ENCODE results near the gene GREB1. TPM values are rescaled to one million over a fixed set of nuclear protein-coding genes. Genes with fewer than 3 reads are reported as not detected.

Gene GREB1
- total and polyA plus RNA-seq, 2 of the 13 experiments (the other 11 are each of a cell fraction or from before 2014, with no cell fraction given): 31.3 to 61.2 TPM

DNA sequence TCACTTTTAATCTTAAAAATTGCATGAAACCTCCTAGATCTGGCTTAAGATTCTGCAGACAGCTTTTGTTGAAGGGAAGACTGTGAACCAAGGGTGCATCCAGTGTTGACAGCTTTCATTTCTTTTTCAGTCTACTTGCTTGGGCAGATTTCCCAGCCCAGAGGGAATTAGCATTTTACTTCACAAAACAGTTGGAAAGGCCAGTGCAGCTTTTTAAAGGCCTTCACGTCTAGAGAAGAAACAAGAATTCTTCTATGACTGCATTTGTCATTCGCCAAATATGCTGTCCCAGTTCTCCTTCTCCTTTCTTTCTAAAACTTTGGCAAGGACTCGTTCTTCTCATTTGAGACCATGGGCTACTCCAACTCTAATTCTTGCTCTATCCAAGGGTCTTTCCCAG is 118.7 kb downstream of the GREB1 start:
- WGBS (ENCODE audit: low lambda C conversion rate): 25% methylated on average over 3 of the region's 3 CpGs
- no peaks in the 10 kb centered on the region for H3K79me2 ChIP-seq (ENCODE audit: insufficient read depth, low read length)
- no peak overlapping the region for H3K27ac ChIP-seq (ENCODE audit: extremely low read length, insufficient read depth, low read length)
- no peak for TF ChIP-seq KLF11 (CRISPR knock-in tag; IDR thresholded peaks at IDR 0.05)
- TF ChIP-seq, protein P1, sequence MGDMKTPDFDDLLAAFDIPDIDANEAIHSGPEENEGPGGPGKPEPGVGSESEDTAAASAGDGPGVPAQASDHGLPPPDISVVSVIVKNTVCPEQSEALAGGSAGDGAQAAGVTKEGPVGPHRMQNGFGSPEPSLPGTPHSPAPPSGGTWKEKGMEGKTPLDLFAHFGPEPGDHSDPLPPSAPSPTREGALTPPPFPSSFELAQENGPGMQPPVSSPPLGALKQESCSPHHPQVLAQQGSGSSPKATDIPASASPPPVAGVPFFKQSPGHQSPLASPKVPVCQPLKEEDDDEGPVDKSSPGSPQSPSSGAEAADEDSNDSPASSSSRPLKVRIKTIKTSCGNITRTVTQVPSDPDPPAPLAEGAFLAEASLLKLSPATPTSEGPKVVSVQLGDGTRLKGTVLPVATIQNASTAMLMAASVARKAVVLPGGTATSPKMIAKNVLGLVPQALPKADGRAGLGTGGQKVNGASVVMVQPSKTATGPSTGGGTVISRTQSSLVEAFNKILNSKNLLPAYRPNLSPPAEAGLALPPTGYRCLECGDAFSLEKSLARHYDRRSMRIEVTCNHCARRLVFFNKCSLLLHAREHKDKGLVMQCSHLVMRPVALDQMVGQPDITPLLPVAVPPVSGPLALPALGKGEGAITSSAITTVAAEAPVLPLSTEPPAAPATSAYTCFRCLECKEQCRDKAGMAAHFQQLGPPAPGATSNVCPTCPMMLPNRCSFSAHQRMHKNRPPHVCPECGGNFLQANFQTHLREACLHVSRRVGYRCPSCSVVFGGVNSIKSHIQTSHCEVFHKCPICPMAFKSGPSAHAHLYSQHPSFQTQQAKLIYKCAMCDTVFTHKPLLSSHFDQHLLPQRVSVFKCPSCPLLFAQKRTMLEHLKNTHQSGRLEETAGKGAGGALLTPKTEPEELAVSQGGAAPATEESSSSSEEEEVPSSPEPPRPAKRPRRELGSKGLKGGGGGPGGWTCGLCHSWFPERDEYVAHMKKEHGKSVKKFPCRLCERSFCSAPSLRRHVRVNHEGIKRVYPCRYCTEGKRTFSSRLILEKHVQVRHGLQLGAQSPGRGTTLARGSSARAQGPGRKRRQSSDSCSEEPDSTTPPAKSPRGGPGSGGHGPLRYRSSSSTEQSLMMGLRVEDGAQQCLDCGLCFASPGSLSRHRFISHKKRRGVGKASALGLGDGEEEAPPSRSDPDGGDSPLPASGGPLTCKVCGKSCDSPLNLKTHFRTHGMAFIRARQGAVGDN (CRISPR knock-in tag; IDR thresholded peaks at IDR 0.05): no peak
- no peak for TF ChIP-seq AGO1 (IDR thresholded peaks at IDR 0.05; ENCODE audit: low read depth, low read length, poor library complexity, severe bottlenecking)
- TF ChIP-seq NR2F2 (IDR thresholded peaks at IDR 0.05; ENCODE audit: borderline replicate concordance, low read depth): no peak
- TF ChIP-seq, protein P2, sequence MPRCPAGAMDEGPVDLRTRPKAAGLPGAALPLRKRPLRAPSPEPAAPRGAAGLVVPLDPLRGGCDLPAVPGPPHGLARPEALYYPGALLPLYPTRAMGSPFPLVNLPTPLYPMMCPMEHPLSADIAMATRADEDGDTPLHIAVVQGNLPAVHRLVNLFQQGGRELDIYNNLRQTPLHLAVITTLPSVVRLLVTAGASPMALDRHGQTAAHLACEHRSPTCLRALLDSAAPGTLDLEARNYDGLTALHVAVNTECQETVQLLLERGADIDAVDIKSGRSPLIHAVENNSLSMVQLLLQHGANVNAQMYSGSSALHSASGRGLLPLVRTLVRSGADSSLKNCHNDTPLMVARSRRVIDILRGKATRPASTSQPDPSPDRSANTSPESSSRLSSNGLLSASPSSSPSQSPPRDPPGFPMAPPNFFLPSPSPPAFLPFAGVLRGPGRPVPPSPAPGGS (CRISPR knock-in tag; IDR thresholded peaks at IDR 0.05): no peak
- no peak for TF ChIP-seq ZMYM3 (CRISPR knock-in tag; IDR thresholded peaks at IDR 0.05)
- H3K36me3 ChIP-seq (replicated peaks in 1 of 2; ENCODE audit: control insufficient read depth in 1 of 2, insufficient read depth in 2 of 2, low read length in 2 of 2): no peaks in the 10 kb centered on the region
- BruUV-seq (replicated peaks): no TSS peak
- FAIRE-seq: no peak
- DNase-seq (ENCODE audit: low spot score): no peak
- H3K4me3 ChIP-seq (replicated peaks in 1 of 3; ENCODE audit: insufficient read depth in 1 of 3, low read depth in 2 of 3, low read length in 3 of 3): no peak overlapping the region
- H3K4me2 ChIP-seq (ENCODE audit: low read depth, low read length): no peak overlapping the region
- no peaks in the 10 kb centered on the region for H4K20me1 ChIP-seq (ENCODE audit: insufficient read depth, low read length)
- H3K27me3 ChIP-seq (ENCODE audit: control insufficient read depth in 1 of 2, insufficient read depth in 2 of 2, low read length in 2 of 2): peaks cover 5 to 48% of the 10 kb centered on the region in 2 experiments; a peak in 4 of 5 replicates
- no peak overlapping the region for H2AFZ ChIP-seq (ENCODE audit: low read length)
- ChIA-PET CTCF (ENCODE audit: low intra/inter-chr PET ratio, low total read pairs) (no interaction called here), POLR2A (no interaction called here)
- H3K4me1 ChIP-seq (ENCODE audit: insufficient read depth, low read length): peaks cover 19% of the 10 kb centered on the region
- in situ Hi-C loops (cut with HindIII; ENCODE audit: extremely low pct_ligation_motif_present, low pct_unique_long_range_greater_than_20kb): no loop called here
- no peak for ATAC-seq
- intact Hi-C loops (cut with micrococcal nuclease; ENCODE audit: unreplicated experiment): no loop called here
- no peaks in the 10 kb centered on the region for H3K9me3 ChIP-seq (ENCODE audit: low read length)
- no peak overlapping the region for H3K9ac ChIP-seq (ENCODE audit: insufficient read depth, low read depth, low read length)

All from HepG2 (cell line).